ENCODE results near the gene DYNLT2B.
"Not testable (repeated sequence)": the region's sequence is repeated elsewhere in the genome, so short reads cannot be mapped to it uniquely, and the experiment has no call there.

The DYNLT2B gene

DNA sequence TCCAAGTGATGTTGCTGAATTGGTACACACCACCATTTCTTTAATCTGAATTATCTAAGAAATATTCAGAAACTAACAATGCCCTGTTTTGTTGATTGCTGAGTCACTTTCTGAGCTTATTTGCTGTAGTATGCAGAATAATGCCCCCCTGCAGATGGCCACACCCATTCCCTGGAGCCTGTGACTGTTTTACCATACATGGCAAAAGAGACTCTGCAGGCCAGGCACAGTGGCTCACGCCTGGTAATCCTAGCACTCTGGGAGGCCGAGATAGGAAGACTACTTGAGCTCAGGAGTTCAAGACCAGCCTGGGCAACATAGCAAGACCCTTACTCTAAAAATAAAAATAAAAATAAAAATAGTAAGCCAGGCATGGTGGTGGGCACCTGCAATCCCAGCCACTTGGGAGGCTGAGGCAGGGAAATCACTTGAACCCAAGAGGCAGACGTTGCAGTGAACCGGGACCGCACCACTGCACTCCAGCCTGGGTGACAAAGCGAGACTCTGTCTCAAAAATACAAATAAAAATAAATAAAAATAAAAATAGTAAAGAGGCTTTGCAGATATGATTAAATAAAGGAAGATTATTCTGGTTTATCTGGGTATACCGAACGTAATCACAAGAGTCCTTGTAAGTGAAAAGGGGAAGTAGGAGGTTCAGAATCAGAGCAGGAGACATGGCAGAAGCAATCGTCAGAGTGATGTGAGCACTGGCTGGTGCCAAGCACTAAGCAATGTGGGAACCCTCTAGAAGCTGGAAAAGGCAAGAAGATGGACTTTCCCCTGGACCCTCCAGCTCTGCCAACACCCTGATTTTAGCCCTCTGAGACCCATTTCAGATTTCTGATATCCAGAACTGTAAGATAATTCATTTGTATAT lies 49.5 kb downstream of the DYNLT2B start:
- DNase-seq = no peak

DNA sequence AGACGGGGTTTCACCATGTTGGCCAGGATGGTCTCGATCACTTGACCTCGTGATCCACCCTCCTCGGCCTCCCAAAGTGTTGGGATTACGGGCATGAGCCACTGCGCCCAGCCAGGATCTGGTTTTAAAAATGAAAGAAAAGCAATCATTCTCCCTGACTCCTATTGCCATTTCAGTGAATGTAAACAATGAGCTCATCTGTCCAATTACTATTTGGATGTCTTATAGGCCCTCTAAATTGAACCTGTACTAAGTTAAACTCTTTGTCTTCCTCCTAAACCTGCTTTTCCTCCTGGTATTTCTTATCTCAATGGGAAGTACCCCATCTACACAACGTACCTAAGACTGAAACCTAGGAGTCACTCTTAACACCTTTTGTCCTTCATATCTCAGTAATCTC lies 54.2 kb downstream of the DYNLT2B start:
- no peak for DNase-seq

DNA sequence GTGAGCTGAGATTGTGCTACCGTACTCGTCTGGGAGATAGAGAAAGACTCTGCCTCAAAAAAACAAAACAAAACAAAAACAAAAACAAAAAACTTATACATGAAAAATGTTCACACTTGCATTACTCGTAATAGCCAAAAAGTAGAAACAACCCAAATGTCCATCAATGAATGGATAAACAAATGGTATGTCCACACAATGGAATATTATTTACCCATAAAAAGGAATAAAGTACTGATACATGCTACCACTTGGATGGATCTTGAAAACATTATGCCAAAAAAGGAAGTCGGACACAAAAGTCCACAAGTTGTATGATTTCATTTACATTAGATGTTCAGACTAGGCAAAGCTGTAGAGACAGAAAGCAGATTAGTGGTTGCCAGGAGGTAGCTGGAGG lies 57.3 kb downstream of the DYNLT2B start:
- no peak for DNase-seq

DNA sequence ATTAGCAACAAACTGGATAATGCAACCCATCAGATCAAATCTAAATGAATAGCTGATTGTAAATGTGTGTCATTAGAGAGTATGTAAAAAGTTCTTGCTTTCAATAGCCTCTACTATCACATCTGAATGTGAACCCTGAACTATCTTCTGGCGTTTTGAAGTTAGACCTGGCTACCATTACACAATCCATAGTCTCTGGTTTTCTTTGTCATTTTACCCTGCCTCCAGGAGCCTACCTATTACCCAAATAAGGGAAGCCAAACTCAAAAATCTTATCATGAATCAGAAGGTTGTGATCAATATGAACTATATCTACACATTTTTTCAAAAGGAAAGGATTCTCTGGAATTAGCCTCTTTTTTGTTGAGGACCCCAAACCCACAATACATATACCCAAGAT lies 62.3 kb downstream of the DYNLT2B start:
- no peak for DNase-seq

DNA sequence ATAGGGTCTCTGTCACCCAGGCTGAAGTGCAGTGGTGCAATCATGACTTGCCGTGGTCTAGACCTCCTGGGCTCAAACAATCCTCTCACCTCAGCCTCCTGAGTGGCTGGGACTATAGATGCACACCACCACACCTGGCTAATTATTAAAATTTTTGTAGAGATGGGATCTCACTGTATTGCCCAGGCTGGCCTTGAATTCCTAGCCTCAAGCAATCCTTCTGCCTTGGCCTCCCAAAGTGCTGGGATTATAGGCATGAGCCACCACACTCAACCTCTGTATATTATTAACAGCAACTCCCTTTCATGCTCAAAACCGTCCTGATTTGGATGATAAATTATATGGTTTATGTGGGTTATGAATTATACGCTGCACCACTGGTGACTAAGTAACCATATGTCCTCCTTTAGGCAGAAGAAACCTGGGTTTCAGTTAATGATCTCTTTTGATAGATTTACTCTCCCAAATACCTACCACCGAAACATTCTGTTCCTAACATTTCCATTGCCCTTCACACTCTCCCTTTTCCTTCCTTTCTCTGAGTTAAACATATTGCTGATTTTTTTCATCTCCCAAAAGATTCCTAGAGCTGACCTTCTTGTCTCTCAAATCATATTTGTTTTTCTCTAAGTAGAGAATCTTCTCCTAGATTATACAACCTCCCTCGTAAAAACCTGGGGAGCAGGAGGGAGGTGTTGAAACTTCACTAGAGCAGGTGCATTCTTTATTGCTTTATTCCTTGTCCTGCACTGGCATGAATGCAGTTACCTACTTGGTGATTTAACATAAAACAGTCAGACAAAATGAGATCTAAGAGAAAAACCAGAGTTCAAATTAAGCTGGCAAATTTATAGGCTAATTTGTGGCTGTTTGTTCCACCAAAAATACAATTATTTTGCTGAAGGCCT lies 63.4 kb downstream of the DYNLT2B start:
- no peak for DNase-seq

DNA sequence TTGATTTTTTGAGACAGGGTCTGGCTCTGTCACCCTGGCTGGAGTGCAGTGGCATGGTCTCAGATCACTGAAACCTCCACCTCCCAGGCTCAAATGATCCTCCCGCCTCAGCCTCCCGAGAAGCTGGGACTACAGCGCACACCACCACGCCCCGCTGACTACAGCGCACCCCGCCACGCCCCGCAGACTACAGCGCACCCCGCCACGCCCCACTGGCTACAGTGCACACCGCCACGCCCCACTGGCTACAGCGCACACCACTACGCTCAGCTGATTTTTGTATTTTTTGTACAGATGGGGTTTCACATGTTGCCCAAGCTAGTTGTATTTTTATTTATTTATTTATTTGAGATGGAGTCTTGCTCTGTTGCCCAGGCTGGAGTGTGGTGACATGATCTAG lies 66.1 kb downstream of the DYNLT2B start:
- DNase-seq = no peak

DNA sequence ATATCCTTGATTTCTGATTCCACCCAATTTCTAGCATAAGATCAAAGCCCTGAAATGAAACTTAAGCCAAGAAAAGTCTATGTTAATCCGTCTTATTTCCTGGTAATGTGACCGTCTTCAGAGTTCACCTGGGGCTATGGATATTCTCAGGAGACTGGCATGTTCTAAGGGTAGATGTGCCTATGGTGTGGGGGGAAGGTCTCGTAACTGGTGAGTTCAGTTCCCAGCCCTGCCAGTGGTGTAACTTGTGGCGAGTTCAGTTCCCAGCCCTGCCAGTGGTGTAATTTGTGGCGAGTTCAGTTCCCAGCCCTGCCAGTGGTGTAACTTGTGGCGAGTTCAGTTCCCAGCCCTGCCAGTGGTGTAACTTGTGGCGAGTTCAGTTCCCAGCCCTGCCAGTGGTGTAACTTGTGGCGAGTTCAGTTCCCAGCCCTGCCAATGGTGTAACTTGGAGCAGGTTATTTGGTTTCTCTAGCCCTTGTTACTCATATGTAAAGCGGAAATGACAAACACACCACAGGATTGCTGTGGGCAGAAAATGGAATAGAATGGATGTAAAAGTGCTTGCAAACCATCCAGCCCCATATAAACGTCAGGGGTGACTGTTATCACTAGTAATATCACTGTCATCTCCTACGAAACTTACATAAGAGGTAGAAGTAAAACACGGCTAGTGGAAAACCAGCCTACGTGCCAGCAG lies 71.3 kb downstream of the DYNLT2B start:
- DNase-seq = no peak

DNA sequence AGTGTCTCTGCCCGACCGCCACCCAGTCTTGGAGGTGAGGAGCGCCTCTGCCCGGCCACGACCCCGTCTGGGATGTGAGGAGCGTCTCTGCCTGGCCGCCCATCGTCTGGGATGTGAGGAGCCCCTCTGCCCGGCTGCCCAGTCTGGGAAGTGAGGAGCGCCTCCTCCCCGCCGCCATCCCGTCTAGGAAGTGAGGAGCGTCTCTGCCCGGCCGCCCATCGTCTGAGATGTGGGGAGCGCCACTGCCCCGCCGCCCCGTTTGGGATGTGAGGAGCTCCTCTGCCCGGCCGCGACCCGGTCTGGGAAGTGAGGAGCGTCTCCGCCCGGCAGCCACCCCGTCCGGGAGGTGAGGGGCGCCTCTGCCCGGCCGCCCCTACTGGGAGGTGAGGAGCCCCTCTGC lies 73.9 kb downstream of the DYNLT2B start:
- not testable (repeated sequence) for DNase-seq

DNA sequence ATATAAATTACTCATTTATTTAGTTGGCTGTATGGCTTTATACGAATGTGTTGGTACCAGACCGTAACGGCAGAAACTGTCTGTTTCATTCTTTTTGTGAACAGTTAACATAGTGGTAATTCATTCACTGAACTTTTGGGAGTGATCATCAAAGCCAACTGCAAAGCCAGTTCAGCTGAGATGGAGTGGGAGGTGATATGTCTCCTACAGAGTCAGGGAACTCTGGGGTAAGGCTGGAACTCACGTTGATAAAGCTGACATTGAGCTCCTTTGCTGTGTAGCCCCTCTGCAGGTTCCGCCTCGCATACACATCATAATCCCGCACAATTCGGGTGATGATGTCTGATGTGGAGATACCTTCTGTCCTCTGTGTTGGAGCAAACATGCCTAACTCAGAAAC lies 76.3 kb downstream of the DYNLT2B start:
- DNase-seq = no peak

Data from NCI-H2029 (cell line).